SK-N-DZ (cell line): ENCODE results near the gene NEDD4.
"Not testable (repeated sequence)": the region's sequence is repeated elsewhere in the genome, so short reads cannot be mapped to it uniquely, and the experiment has no call there.

Source experiments
- DNase-seq: peaks from one replicate; pipeline ENCODE4 v3.0.0-alpha.2; 2015; ENCODE audit warnings: low spot score

NEDD4 gene

DNA sequence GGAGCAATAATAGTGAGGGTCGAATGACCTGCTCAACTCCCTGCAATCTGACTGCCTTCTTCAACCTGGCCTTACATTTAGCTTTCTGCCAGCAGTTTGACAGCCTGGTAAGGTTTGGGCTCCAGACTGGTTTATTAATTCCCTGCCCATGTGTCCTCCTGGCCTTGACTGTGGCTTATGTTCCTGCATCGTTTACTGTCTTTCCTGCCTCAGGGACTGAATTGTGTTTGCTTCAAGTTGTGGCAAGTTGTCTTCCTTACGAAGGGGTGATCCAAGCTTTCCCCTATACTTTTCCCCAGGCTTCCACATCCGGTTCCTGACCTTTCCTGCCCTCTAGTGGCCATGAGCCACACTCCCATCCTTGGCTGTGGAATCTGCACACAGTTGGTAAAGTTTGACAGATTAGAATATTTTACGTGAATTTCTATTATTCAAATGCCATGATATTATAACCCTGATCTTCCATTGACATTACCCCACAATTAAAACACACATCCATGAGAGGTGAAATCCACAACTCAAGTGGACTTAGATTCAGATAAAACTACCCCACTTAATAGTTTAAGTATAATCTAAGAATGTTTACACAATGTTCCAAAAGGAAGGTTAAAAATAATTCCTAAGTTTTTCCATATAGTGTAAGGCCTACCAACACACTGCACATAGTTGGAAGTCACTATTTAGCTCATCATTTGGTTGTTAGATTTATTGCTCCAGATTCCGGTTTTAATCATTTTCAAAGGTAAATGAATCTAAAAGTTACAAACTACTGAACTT lies 95.7 kb downstream of the NEDD4 start:
- peak; percentile 57 for DNase-seq

DNA sequence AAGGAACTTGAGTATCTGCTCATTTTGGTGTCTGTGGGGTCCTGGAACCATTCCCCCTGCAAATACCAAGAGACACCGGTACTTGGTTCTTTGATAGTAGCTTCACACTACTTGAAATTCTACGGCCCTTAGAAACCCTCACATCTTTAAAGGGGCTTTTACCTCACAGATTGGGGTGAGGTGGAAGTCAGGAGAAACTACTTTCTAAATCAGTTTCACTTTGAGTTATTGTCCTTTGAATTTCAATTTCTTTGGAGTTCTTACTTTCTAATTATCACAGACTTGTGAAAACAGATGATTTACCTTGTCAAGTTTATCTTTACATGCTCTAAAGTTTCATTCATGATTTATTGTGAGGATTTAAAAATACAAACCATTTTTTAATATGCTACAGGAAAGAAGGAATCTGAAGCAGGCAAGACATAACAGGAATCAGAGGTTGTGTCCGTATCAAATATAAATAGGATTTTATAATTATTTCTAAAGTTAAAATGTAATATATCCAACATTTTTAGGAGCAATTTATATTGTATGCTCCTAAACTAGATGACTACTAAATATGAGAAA lies 98.9 kb downstream of the NEDD4 start:
- no peak for DNase-seq

DNA sequence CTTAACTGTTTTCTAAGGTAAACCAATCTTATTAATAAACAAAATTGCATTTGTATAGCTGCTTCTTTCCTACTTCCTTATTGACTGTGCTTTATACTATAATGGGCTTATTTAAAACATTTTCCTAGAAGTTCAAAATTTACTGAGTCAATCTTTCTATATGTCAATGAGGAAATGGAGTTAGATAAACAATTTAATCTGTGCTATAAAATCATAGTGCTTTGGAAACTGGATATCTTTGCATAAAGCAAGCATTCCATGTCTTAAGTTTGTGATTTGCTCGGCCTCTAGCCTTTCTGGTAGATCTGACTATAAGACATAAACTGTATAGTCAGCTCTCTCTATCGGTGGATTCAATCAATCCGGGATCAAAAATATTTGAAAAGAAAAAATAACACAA lies 99.6 kb downstream of the NEDD4 start:
- DNase-seq = no peak

DNA sequence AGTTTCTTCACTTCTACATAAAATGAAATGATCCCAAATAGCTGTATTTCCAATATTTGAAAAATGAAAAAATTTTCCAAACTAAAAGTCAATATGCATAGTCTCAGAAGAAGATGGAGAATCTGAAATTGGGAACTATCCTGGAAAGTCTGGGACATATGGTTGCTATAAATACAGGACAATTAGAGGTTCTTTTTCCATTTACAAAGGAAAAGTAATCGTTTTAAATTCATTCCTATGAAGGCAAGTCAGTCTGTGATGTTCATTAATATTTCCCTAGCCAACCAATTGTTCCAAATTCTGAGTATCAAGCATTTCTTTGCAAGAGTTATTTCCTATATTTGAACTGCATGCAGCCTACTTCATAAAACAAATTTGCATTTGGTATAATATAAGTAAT lies 102.2 kb downstream of the NEDD4 start:
- DNase-seq = no peak

DNA sequence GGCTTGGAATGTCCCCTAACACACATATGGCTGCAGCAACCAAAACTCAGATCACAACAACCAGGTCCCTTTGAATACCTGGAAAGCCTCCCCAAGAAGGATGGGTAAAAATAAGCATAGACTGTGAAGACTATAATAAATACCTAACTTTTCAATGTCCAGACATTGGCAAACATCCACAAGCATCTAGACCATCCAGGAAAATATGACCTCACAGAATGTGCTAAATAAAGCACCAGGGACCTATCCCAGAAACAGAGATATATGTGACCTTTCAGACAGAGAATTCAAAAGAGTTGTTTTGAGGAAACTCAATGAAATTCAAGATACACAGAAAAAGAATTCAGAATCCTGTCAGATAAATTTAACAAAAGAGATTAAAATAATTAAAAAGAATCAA lies 109.2 kb downstream of the NEDD4 start:
- DNase-seq = no peak

DNA sequence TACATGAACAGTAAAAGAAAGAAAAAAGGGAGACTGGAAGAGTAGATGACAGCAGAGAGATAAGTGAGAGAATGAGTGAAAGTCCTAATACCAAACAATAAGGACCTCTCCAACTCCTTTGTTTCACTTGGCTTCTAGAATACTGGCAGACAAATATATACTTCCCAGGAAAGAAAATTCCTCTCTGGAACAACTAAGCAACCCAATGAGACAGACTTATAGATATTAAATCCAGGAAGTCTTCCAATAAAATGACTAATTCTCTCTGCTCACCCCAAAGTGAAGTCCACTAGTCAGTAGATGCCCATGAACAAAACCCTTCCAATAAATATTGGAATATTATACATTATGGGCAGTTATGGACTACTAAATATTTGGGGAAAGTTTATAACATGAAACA lies 114.2 kb downstream of the NEDD4 start:
- no peak for DNase-seq

DNA sequence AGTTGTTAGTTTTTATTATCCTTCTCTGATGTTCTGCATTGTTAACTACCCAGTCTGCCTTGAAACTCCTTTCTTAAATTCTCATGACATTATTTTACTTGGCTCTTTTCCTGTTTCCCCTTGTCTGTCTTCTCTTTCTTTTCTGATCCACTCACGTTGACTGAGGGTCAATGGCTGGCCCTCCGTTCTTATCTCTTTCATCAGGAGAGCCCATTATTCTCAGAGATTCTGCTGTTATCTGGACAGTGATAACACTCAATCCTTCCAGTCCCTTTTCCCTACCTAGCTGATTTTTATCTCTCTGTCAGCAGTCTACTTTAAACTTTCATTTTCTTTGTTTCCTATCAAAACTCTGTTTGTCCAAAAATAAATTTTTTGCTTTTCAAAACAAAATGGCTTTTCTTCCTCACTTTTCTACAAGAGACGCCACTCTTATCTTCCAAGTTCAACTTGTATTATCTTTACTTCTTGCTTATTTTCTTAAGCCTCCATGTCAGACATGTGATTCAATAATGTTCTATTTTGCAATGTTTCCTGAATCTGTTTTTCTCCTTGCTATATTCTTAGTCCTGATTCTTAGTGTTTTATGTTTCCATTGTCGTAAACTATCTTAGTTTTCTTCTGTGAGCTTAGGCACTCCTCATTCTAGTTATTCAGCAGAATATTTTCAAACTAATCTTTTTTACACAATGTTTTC lies 120.2 kb downstream of the NEDD4 start:
- DNase-seq = peak; percentile 62

DNA sequence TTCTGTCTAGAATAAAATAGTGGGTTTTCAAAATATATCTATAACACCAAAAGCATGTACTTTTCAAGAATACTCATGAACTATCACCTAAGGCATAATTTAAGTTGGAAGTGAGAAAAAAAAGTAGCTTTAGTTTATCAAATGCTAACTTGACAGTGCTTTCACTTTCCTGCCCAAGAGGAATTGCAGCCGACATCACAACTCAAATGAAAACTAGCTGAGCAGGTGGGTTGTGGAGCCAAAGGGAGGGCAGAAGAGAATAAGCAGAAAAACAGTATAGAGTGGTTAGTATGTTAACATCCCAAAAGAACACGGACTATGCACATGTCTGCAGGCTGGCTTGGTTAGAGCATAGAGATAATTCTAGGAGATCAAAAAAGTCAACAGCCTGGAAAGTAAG lies 120.9 kb downstream of the NEDD4 start:
- DNase-seq = no peak

DNA sequence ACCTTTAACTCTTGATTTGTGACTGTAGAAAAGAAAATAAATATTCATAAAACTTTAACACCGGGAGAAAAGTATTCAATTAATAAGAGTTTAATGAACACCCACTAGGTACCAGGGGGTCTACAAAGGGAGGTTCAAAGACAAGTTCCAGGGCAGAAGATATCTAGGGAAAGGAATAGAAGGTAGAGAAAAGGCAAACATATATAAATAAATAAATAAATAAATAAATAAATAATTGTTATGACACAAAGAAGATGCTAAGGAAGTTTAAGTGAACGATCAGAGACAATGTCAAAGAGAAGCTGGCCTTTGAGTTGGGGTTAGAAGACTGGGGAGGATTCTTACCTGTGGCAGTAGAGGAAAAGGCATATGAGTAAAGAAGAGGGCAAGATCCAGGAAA lies 123.8 kb downstream of the NEDD4 start:
- no peak for DNase-seq

DNA sequence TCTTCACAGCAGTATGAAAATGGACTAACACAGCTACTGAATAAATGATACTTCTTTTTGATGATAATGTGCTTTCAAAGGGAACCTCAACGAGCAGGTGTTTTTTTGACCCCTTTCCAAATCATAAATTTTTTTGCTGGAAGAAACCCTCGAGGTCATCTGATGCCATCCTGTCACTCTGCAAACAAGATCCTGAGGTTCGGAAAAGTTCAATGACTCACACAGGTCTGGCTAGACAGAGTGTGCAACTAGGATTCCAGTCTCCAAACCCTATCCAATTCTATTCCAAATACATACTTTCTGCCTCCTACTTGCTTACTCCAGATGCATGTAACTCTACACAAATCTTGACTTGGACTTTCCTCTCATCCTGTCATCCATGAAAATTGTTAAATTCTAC lies 124.7 kb downstream of the NEDD4 start:
- no peak for DNase-seq

DNA sequence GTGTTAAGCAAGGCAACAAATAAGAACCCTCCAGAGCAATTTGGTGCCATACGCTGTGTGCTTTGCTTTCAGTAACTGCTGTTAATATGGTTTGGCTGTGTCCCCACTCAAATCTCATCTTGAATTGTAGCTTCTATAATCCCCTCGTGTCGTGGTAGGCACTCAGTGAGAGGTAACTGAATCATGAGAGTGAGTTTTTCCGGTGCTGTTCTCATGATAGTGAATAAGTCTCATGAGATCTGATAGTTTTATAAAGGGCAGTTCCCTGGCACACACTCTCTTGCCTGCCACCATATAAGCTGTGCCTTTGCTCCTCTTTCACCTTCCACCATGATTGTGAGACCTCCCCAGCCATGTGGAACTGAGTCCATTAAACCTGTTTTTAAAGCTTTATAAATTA lies 125.1 kb downstream of the NEDD4 start:
- DNase-seq = not testable (repeated sequence)

DNA sequence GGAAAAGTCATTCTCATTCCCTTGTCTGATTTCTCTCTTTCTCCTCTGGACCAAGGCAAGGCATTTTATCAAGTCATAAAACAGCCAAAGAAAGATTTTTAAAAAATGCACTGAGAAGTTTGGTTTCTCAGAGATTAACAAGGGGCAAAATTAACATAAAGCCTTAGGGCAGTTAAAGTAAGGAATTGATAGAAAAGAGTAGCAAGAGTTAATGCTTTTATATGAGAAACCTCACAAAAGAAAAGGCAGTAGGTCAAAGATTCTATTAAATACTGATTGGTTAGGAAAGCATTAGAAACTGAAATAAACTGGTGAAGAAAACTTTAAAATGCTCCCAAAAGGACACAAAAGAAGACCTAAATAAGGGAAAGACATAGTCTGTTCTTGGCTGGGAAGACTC lies 129.5 kb downstream of the NEDD4 start:
- no peak for DNase-seq

DNA sequence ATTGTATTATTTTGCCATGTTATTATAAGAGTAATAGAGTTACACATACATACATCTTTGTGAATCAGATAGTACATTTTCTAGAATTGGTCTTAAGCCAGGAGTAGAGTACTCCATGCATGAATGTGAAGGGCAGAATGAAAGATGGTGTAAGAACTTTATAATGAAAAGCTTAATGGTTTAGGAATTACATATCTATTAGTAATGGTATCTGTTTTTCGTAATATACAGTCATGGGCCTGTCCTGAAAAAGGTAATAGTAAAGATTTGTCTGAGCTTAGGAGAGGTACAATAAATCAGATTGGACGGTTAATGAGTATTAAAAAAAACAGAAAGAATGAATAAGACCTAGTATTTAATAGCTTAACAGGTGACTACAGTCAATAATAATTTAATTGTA lies 132.3 kb downstream of the NEDD4 start:
- DNase-seq = no peak

DNA sequence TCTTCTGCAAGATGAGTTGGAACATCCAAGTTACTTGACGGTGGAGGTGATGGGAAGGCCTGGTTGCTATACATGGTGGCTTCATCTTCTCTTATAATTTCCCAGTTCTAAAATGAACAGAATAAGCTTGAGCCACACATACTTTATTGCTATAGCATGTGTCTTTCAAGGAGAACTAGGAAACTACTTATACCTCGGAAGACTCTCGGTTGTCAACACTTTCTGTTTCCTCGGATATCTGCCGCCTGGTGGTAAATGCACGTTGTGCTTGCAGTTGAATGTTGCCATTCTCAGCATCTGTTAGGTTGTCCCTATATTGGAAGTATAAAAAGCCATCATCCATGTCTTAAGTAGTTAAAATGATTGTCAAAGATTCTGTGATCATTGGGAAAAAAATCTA lies 132.9 kb downstream of the NEDD4 start:
- DNase-seq = no peak

DNA sequence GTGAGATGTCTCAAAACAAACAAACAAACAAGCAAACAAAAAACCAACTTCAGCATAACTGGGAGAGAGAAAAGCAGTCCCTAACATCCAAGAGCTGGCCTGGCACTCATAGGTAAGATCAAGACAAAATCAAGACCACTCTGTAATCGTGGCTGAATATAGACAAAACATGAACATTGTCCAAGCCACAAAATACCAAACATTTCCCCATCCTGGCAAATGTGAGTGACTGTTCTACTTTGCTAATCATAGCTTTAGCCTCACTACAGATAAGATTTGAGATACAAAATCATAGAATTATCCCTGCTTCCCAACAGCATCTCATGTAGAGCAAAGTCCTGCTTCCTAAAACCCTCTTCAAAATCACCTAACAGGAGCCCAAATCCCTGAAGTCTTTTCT lies 133.7 kb downstream of the NEDD4 start:
- no peak for DNase-seq

DNA sequence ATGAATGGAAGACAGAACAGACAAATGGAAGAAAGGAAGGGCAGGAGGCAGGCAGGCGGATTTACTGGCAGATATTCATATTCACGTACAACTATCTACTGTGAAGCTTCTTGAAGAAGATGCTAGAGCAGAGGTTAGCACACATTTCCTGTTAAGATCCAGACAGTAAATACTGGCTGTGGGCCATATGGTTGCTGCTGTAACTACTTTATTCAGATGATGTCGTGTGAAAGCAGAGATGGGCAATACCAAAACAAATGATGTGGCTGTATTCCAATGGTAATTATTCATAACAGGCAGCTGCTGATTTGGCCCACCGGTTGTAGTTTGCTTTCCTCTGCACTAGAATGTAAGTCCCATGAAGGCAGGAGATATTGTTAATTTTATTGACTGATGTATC lies 134.8 kb downstream of the NEDD4 start:
- no peak for DNase-seq

DNA sequence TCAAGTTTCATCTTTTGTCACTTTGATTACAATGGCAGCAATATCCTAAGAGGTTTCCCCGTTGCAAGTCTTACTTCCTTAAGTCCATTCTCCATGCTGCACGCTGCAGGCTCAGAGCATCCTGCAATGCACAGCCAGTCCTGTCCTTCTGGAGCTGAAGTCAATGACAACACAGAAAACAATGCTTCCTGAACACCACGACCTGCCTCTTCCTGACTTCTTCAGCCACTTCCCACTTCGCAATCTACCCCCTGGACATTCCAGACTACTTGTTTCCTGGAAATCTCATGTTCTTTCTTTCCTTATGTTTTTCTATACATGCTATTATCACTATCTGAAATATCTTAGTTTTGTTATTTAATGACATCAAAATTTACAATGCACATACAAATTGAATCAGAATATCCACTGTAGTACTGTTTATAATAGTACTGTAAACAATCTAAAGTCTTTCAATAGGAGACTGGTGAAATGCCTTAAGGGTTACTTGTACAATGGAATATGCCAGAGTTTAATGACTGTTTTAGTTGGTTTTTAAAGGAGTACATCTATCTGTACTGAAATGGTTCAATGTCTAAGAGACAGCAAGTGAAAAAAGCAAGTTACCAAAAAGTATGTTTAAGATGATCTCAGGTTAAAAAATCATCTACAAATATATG lies 136.8 kb downstream of the NEDD4 start:
- no peak for DNase-seq

DNA sequence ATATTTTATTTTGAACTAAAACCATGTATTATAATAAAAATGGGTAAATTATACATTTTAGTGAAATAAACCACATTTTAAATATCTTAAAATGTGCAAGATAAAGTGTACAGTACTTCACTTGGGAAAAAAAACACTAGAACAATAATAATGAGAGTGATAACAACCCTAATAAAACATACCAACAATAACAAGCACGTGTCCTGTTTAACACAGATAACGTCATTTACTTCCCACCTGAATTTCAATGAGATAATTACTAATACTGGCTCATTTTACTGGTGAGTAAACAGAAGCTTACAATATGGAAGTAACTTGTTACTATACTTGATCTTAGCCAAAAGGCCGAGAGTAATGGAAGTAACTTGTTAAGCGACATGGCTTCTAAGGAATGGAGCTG lies 140.3 kb downstream of the NEDD4 start:
- no peak for DNase-seq

DNA sequence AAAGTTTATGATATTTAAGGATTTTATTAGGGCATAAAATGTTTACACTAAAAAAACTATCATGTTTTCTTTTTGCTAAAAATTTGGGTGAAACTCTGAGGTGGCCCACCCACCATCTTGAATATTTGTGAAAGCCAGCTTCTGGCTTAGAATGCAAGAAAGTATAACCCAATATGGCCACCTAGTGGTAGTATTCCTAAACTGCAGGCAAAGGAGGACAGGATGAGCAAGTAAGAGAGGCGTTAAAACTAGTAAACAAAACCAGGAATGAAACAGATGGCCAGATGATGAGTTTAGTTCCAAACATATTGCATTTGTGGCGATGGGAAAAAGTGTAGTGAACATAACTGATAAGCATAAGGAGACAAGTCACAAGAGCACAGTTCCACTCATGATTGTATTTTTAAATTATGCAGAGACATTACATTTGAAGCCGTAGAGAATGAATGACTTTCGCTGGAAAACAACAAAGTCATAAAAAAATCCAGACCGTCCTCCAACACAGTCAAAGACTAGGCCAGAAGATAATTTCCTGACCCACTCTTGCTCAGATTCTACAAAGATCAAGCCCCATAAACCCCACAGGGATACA lies 147.2 kb downstream of the NEDD4 start:
- DNase-seq = peak; percentile 79

DNA sequence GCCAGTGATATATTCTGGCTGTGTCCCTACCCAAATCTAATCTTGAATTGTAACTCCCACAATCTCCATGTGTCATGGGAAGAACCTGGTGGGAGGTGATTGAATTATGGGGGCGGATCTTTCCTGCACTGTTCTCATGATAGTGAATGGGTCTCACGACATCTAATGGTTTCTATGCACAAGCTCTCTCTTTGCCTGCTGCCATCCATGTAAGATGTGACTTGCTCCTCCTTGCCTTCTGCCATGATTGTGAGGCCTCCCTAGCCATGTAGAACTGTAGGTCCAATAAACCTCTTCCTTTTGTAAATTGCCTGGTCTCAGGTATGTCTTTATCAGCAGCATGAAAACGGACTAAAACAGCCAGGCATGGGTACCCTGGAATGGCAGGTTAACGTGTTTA lies 150.5 kb downstream of the NEDD4 start:
- not testable (repeated sequence) for DNase-seq

DNA sequence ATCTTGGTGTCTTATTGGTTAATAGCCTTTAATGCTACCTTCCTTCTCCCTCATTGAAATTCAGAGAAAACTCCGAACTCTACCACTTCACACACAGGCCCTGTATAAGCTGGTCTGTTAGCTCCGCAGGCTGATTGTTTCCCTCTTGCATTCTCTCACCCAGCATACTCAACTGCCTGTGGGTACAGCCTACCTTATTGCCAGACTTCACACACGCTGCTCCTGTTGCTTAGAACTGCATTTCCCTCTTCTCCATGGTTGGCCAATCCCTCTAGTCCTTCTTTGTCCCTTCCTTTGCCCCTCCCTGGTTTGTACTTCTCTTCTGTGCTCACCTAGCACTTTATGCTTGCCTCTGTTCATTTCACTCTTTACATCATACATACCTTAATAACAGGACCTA lies 157.5 kb downstream of the NEDD4 start:
- no peak for DNase-seq

DNA sequence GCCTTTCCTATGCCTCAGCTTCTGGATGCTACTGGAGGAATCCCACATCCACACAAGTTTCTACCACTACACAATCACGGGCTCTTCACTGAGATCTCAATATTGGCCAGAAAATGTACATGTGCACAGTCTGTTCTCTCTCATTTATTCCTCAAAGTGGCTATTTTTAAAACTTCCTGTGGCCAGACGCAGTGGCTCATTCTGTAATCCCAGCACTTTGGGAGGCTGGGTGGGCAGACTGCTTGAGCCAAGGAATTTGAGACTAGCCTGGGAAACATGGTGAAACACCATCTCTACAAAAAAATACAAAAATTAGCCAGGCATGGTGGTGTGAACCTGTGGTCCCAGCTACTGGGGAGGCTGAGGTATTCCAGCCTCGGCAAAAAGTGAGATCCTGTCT lies 159.1 kb downstream of the NEDD4 start:
- DNase-seq = no peak
